GM19395 (cell line): ENCODE measurements around the gene RBP7.

ENCODE experiments used
- ATAC-seq: cut with Tn5 transposase; IDR thresholded peaks from one replicate; pipeline ENCODE4 v1.9.1; 2021; ENCODE audit warnings: mild to moderate bottlenecking, moderate library complexity; ENCODE audit not compliant: unreplicated experiment

Gene RBP7

DNA sequence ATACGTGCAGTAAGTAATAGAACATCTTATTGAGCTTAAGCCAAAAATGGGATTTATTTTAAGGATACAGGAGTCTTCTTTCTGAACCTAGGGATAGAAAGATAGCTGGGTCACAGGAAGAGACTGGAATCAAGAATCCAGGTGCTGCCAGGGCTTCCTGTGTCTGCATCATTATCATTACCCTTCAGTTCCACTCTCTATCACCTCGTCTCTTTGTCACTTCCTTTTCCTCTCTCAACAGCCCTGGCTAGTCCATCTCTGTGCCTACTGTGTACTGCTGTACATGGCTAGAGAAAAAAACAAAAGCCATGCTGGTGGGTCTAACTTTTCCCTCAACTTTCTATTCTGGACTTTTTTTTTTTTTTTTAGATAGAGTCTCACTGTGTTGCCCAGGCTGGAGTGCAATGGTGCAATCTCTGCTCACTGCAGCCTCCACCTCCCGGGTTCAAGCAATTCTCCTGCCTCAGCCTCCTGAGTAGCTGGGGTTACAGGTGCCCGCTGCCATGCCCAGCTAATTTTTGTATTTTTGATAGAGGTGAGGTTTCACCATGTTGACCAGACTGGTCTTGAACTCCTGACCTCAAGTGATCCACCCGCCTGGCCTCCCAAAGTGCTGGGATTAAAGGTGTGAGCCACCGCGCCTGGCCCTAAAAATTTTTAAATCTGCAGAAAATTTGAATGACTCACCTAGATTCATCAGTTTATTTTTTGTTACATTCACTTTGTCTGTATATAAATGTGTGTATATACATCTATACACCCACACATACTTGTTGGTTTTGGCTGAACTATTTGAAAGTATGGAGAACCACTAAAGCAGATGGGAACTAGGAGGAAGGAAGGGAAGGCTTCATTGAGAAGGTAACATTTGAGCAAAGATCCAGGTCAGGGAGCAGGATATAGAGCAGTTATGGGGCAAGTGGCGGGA, 67.7 kb downstream of the RBP7 start:
- ATAC-seq, result no peak

DNA sequence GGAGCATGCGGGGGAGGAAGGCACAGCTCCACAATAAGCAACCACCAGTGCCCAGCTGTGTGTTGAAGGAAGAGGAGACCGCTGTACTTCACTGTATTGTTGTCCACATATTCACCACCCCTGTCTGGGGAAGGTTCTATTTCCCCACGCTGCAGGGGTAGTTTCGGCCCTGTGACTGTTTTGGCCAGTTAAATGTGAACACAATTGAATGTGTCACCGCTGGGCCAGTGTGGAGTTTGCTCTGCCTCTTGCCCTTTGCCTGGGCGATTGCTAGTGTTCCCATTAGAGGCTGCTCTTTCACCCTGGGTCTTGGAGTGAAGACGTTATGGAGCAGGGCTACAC, 68.3 kb downstream of the RBP7 start:
- ATAC-seq, result no peak
